H9 (cell line): ENCODE measurements around the gene RNF133. TPM values are rescaled to one million over a fixed set of nuclear protein-coding genes. Genes with fewer than 3 reads are reported as not detected.

Source experiments
- DNase-seq: peaks from one replicate; pipeline ENCODE4 v3.0.0-alpha.2; 2017
- H2AFZ ChIP-seq: one replicate; pipeline ENCODE4 v1.6.1; 2013; ENCODE audit warnings: mild to moderate bottlenecking, low read length, control low read depth, moderate library complexity
- H2AK5ac ChIP-seq: 2 replicates; pipeline ENCODE4 v1.6.1; 2013; ENCODE audit warnings: low read length, control low read depth, mixed read lengths; ENCODE audit not compliant: insufficient read length
- H2BK120ac ChIP-seq: one replicate; pipeline ENCODE4 v1.6.1; 2013; ENCODE audit warnings: low read depth, mild to moderate bottlenecking, low read length, control low read depth, inconsistent platforms; ENCODE audit not compliant: poor library complexity, severe bottlenecking
- H2BK12ac ChIP-seq: 2 replicates; pipeline ENCODE4 v1.6.1; 2013; ENCODE audit warnings: low read length, control low read depth, mixed read lengths, low read depth; ENCODE audit not compliant: insufficient read length
- H2BK15ac ChIP-seq: 2 replicates; pipeline ENCODE4 v1.6.1; 2013; ENCODE audit warnings: low read depth, low read length, control low read depth
- H2BK20ac ChIP-seq: one replicate; pipeline ENCODE4 v1.6.1; 2013; ENCODE audit warnings: low read depth, mild to moderate bottlenecking, low read length, control low read depth, inconsistent platforms; ENCODE audit not compliant: poor library complexity, severe bottlenecking
- H2BK5ac ChIP-seq: 2 replicates; pipeline ENCODE4 v1.6.1; 2013; ENCODE audit warnings: low read length, control low read depth, mixed read lengths; ENCODE audit not compliant: insufficient read length
- H3K14ac ChIP-seq: 2 replicates; pipeline ENCODE4 v1.6.1; 2013; ENCODE audit warnings: low read length, control low read depth; ENCODE audit not compliant: insufficient read depth
- H3K18ac ChIP-seq: 2 replicates; pipeline ENCODE4 v1.6.1; 2013; ENCODE audit warnings: low read depth, mild to moderate bottlenecking, mixed read lengths, low read length, control low read depth; ENCODE audit not compliant: insufficient read length
- H3K23ac ChIP-seq: 2 replicates; pipeline ENCODE4 v1.6.1; 2013; ENCODE audit warnings: low read length, control low read depth, mixed read lengths, low read depth; ENCODE audit not compliant: insufficient read length
- H3K23me2 ChIP-seq: 2 replicates; pipeline ENCODE4 v1.6.1; 2013; ENCODE audit warnings: low read depth, mild to moderate bottlenecking, mixed read lengths, low read length, control low read depth; ENCODE audit not compliant: insufficient read length, poor library complexity, severe bottlenecking
- H3K27ac ChIP-seq: 2 replicates; pipeline ENCODE4 v1.5.1; 2013; ENCODE audit warnings: low read length, control low read depth, mixed read lengths, low read depth; ENCODE audit not compliant: insufficient read length
- H3K27me3 ChIP-seq: 2 replicates; pipeline ENCODE4 v1.6.1; 2013; ENCODE audit warnings: low read length, control low read depth, inconsistent platforms; ENCODE audit not compliant: insufficient read depth
- H3K4ac ChIP-seq: 2 replicates; pipeline ENCODE4 v1.6.1; 2013; ENCODE audit warnings: low read depth, mild to moderate bottlenecking, control low read depth, inconsistent platforms, low read length, moderate library complexity
- H3K4me1 ChIP-seq: 2 replicates; pipeline ENCODE4 v1.6.1; 2013; ENCODE audit warnings: low read length, control low read depth, inconsistent platforms; ENCODE audit not compliant: insufficient read depth
- H3K4me2 ChIP-seq: 2 replicates; pipeline ENCODE4 v1.6.1; 2013; ENCODE audit warnings: low read length, control low read depth, mixed read lengths; ENCODE audit not compliant: insufficient read length, insufficient read depth
- H3K56ac ChIP-seq: 2 replicates; pipeline ENCODE4 v1.6.1; 2013; ENCODE audit warnings: low read depth, mild to moderate bottlenecking, mixed read lengths, low read length, control low read depth; ENCODE audit not compliant: insufficient read length
- H3K79me1 ChIP-seq: 2 replicates; pipeline ENCODE4 v1.6.1; 2013; ENCODE audit warnings: low read depth, mild to moderate bottlenecking, moderate library complexity, low read length, control low read depth, inconsistent platforms; ENCODE audit not compliant: insufficient read depth, poor library complexity, severe bottlenecking
- H3K79me2 ChIP-seq: 2 replicates; pipeline ENCODE4 v1.6.1; 2013; ENCODE audit warnings: low read length, control low read depth, inconsistent platforms; ENCODE audit not compliant: insufficient read depth
- H3K9ac ChIP-seq: 2 replicates; pipeline ENCODE4 v1.6.1; 2013; ENCODE audit warnings: low read length, control low read depth, mixed read lengths; ENCODE audit not compliant: insufficient read length; ENCODE audit errors: extremely low read depth
- H3K9me3 ChIP-seq: one replicate; pipeline ENCODE4 v1.6.1; 2013; ENCODE audit warnings: low read depth, low read length, inconsistent platforms; ENCODE audit not compliant: control insufficient read depth
- H3T11ph ChIP-seq: one replicate; pipeline ENCODE4 v1.6.1; 2013; ENCODE audit warnings: mild to moderate bottlenecking, low read length, control low read depth, inconsistent platforms
- H4K20me1 ChIP-seq: one replicate; pipeline ENCODE4 v1.6.1; 2013; ENCODE audit not compliant: control insufficient read depth, insufficient read length, insufficient read depth
- H4K5ac ChIP-seq: 2 replicates; pipeline ENCODE4 v1.6.1; 2013; ENCODE audit warnings: low read depth, mild to moderate bottlenecking, mixed read lengths, low read length, control low read depth; ENCODE audit not compliant: insufficient read length
- H4K8ac ChIP-seq: replicated peaks from 2 replicates; pipeline ENCODE4 v1.6.1; 2013; ENCODE audit warnings: low read length, control low read depth, mixed read lengths, low read depth; ENCODE audit not compliant: insufficient read length
- H4K91ac ChIP-seq: 2 replicates; pipeline ENCODE4 v1.6.1; 2013; ENCODE audit warnings: low read depth, mild to moderate bottlenecking, moderate library complexity, mixed read lengths, low read length, control low read depth; ENCODE audit not compliant: insufficient read length
- H3K27ac Mint-ChIP-seq, 3 experiments: 2 replicates in 2 of 3; 3 replicates in 1 of 3; pipeline ENCODE4 v1.8.0; 2020 to 2021; ENCODE audit warnings: mixed read lengths in 3 of 3, mild to moderate bottlenecking in 1 of 3, moderate library complexity in 1 of 3
- H3K27me3 Mint-ChIP-seq: 2 replicates; pipeline ENCODE4 v1.8.0; 2021; ENCODE audit warnings: low read depth, mild to moderate bottlenecking, moderate library complexity, mixed read lengths
- H3K36me3 Mint-ChIP-seq, 3 experiments: 2 replicates in 2 of 3; 3 replicates in 1 of 3; pipeline ENCODE4 v1.8.0; 2020 to 2021; ENCODE audit warnings: low read depth in 3 of 3, mixed read lengths in 3 of 3; ENCODE audit not compliant: insufficient read depth in 1 of 3
- H3K4me1 Mint-ChIP-seq, 2 experiments: 2 replicates each; pipeline ENCODE4 v1.8.0; 2020; ENCODE audit warnings: mixed read lengths in 2 of 2
- H3K4me3 Mint-ChIP-seq, 2 experiments: 2 replicates in 1 of 2; 3 replicates in 1 of 2; pipeline ENCODE4 v1.8.0; 2020 to 2021; ENCODE audit warnings: mild to moderate bottlenecking in 2 of 2, mixed read lengths in 2 of 2, moderate library complexity in 1 of 2
- H3K9me3 Mint-ChIP-seq, 2 experiments: 2 replicates in 1 of 2; 3 replicates in 1 of 2; pipeline ENCODE4 v1.8.0; 2020; ENCODE audit warnings: mild to moderate bottlenecking in 2 of 2, mixed read lengths in 2 of 2, moderate library complexity in 1 of 2
- WGBS: extraction: QIAGEN DNeasy Blood & Tissue Kit; methylation state at CpG from one replicate; pipeline ENCODE4 v1.1.7; 2013; ENCODE audit warnings: missing lambda C conversion rate, low lambda C conversion rate, mixed read lengths; ENCODE audit not compliant: insufficient read length; ENCODE audit errors: extremely low coverage; 5-methylcytosine and 5-hydroxymethylcytosine counted together
- total RNA-seq: library from RNA; stranded (reverse); gene quantifications from 2 replicates; pipeline ENCODE4 v1.2.1, GENCODE V29; 2021
- TF ChIP-seq, protein P1 (sequence below): fragments of 200-600 bp; sonication (generic); conservative IDR thresholded peaks from 3 replicates; pipeline ENCODE4 v1.8.0; 2021; ENCODE audit warnings: antibody characterized with exemption, mild to moderate bottlenecking

RNF133 gene
- total RNA-seq, 1 experiment from 2014 or later, result 0.31 TPM

DNA sequence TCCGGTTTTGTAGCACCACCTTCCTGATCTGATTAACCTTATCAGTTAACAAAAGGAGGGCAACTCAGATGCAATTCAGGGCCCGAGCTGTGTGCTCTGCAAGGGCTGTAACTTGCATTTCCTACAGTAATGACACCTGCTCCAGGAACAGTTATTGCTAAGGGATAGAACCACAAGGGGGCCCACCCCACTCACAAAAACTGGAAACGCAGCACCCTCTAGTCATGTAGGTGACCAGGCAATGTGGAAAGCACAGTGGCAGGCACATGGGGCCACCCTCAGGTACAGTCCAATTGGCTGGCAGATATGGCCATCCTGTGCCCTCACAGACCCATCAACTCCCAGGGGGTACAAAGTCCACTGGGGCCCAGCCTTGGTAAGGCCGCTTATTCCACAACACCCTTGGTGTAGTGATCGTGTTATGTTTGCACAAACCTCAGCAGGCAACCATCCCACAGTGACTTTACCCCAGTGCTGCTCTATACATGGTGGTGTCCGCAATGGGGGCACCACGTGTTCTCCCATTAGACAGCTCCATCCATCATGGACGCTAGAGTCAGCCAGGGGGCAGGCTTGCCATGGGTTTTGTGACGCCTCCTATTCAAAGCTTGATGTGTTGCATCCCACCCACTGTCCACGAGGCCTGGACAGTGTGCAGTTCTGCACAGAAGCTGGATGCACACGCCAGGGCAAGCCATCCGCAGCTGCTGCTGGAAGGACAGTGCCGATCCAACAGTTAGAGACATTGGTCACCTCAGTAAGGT, 9.4 kb downstream of the RNF133 start:
- Histone ChIP-seq H3K79me1 (no peaks in the 10 kb centered on the region), H3T11ph (no peak overlapping the region), H3K9me3 (peaks cover 5% of the 10 kb centered on the region), H3K56ac (no peak overlapping the region), H2BK12ac (no peak overlapping the region), H3K4me2 (no peak overlapping the region), H2AFZ (no peak overlapping the region), H3K23ac (no peak overlapping the region), H3K23me2 (no peaks in the 10 kb centered on the region), H2BK20ac (no peak overlapping the region), H3K4me1 (peaks cover 7% of the 10 kb centered on the region; the same call in 1 of the 2 replicates), H3K27me3 (no peaks in the 10 kb centered on the region), H4K20me1 (no peaks in the 10 kb centered on the region), H2AK5ac (no peak overlapping the region), H3K27ac (no peak overlapping the region), H3K4ac (no peak overlapping the region), H3K79me2 (no peaks in the 10 kb centered on the region), H3K14ac (no peak overlapping the region), H2BK5ac (no peak overlapping the region), H2BK120ac (no peak overlapping the region), H2BK15ac (no peak overlapping the region), H3K9ac (no peak overlapping the region), H3K18ac (no peak overlapping the region), H4K91ac (no peak overlapping the region), H4K8ac (no peak overlapping the region), H4K5ac (no peak overlapping the region)
- WGBS, result no CpG with 5 or more reads among the region's 13 CpGs
- peaks cover 9 to 12% (median 9%) of the 10 kb centered on the region in 3 experiments for H3K36me3 Mint-ChIP-seq
- no peak overlapping the region for H3K27ac Mint-ChIP-seq
- TF ChIP-seq, protein P1, sequence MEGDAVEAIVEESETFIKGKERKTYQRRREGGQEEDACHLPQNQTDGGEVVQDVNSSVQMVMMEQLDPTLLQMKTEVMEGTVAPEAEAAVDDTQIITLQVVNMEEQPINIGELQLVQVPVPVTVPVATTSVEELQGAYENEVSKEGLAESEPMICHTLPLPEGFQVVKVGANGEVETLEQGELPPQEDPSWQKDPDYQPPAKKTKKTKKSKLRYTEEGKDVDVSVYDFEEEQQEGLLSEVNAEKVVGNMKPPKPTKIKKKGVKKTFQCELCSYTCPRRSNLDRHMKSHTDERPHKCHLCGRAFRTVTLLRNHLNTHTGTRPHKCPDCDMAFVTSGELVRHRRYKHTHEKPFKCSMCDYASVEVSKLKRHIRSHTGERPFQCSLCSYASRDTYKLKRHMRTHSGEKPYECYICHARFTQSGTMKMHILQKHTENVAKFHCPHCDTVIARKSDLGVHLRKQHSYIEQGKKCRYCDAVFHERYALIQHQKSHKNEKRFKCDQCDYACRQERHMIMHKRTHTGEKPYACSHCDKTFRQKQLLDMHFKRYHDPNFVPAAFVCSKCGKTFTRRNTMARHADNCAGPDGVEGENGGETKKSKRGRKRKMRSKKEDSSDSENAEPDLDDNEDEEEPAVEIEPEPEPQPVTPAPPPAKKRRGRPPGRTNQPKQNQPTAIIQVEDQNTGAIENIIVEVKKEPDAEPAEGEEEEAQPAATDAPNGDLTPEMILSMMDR, result peak; percentile 43
- no peak overlapping the region for H3K4me3 Mint-ChIP-seq
- peaks cover 23 to 33% of the 10 kb centered on the region in 2 experiments for H3K4me1 Mint-ChIP-seq
- H3K9me3 Mint-ChIP-seq, result peaks cover 10 to 13% of the 10 kb centered on the region in 2 experiments
- DNase-seq, result no peak
- no peaks in the 10 kb centered on the region for H3K27me3 Mint-ChIP-seq
